CD8-positive, alpha-beta memory T cell (primary cell): ENCODE measurements around the gene DOK6. TPM values are rescaled to one million over a fixed set of nuclear protein-coding genes. Genes with fewer than 3 reads are reported as not detected.

ENCODE experiments used
- CTCF ChIA-PET: fragments of 350-600 bp; sonication (Branson Sonifier 250); formaldehyde crosslinking; loops from one replicate; lab custom pipeline; 2021; ENCODE audit warnings: antibody characterized with exemption; lab: Charles Lee
- POLR2A ChIA-PET: fragments of 350-600 bp; sonication (Branson Sonifier 250); formaldehyde crosslinking; loops from one replicate; lab custom pipeline; 2021; ENCODE audit warnings: antibody characterized with exemption; lab: Charles Lee
- DNase-seq, 5 donors: peaks; one replicate each; pipeline versions ENCODE4 v3.0.0 to v3.0.0-alpha.2; 2020 to 2022; ENCODE audit warnings: mixed read lengths in 1 of 5
- H3K27ac ChIP-seq: one replicate; pipeline ENCODE4 v1.7.0; 2013; ENCODE audit warnings: low read depth, mild to moderate bottlenecking, low read length, moderate library complexity
- H3K27me3 ChIP-seq: 2 replicates; pipeline ENCODE4 v1.7.0; 2013; ENCODE audit warnings: low read length, mild to moderate bottlenecking; ENCODE audit not compliant: insufficient read depth, poor library complexity, severe bottlenecking
- H3K36me3 ChIP-seq: 2 replicates; pipeline ENCODE4 v1.7.0; 2013; ENCODE audit warnings: mild to moderate bottlenecking, low read length, moderate library complexity; ENCODE audit not compliant: insufficient read depth
- H3K4me1 ChIP-seq: 2 replicates; pipeline ENCODE4 v1.7.0; 2013; ENCODE audit warnings: mild to moderate bottlenecking, low read length, moderate library complexity; ENCODE audit not compliant: insufficient read depth
- H3K4me3 ChIP-seq: 2 replicates; pipeline ENCODE4 v1.7.0; 2013; ENCODE audit warnings: mild to moderate bottlenecking, low read length
- H3K9me3 ChIP-seq: 2 replicates; pipeline ENCODE4 v1.7.0; 2013; ENCODE audit warnings: mild to moderate bottlenecking, low read length
- H3K27ac Mint-ChIP-seq, 8 donors: one replicate each; pipeline ENCODE4 v1.8.0; 2020 to 2021; ENCODE audit warnings: mixed read lengths in 8 of 8, mild to moderate bottlenecking in 6 of 8, inconsistent platforms in 3 of 8, moderate library complexity in 3 of 8
- H3K27me3 Mint-ChIP-seq, 2 donors: one replicate each; pipeline ENCODE4 v1.8.0; 2020 to 2021; ENCODE audit warnings: mixed read lengths in 2 of 2, mild to moderate bottlenecking in 1 of 2, moderate library complexity in 1 of 2
- H3K36me3 Mint-ChIP-seq, 3 donors: one replicate each; pipeline ENCODE4 v1.8.0; 2020 to 2021; ENCODE audit warnings: mixed read lengths in 3 of 3, inconsistent platforms in 1 of 3, mild to moderate bottlenecking in 1 of 3
- H3K4me1 Mint-ChIP-seq, 3 donors: one replicate each; pipeline ENCODE4 v1.8.0; 2020 to 2021; ENCODE audit warnings: mixed read lengths in 3 of 3, inconsistent platforms in 1 of 3, mild to moderate bottlenecking in 1 of 3
- H3K4me3 Mint-ChIP-seq, 7 donors: one replicate each; pipeline ENCODE4 v1.8.0; 2020 to 2021; ENCODE audit warnings: mixed read lengths in 7 of 7, mild to moderate bottlenecking in 6 of 7, moderate library complexity in 4 of 7, inconsistent platforms in 2 of 7
- H3K9me3 Mint-ChIP-seq, 5 donors: one replicate each; pipeline ENCODE4 v1.8.0; 2020 to 2022; ENCODE audit warnings: mixed read lengths in 5 of 5, mild to moderate bottlenecking in 3 of 5, moderate library complexity in 2 of 5, inconsistent platforms in 1 of 5
- polyA plus RNA-seq: library from polyadenylated mRNA; unstranded; fragments of 300-500 nt; fragmentation: Illumina TruSeq; gene quantifications from one replicate; pipeline ENCODE4 v1.2.3, GENCODE V29; 2021
- total RNA-seq, 2 experiments: library from RNA; stranded (reverse); gene quantifications; one replicate each; pipeline ENCODE4 v1.2.3, GENCODE V29; 2021

The DOK6 gene
- total and polyA plus RNA-seq, 3 experiments from 2014 or later = 0.13 TPM; not detected in 2

GRCh38 chr18:69759046-69759445 is 358.4 kb downstream of the DOK6 start:
- H3K9me3 ChIP-seq = no peaks in the 10 kb centered on the region
- H3K4me3 ChIP-seq = no peak overlapping the region
- no peaks in the 10 kb centered on the region for H3K36me3 ChIP-seq
- peaks cover 17 to 44% (median 43%) of the 10 kb centered on the region in 3 donors for H3K4me1 Mint-ChIP-seq
- CTCF ChIA-PET = no interaction called here
- H3K36me3 Mint-ChIP-seq = peaks cover 5 to 18% (median 10%) of the 10 kb centered on the region in 3 donors
- no peak overlapping the region for H3K27ac Mint-ChIP-seq
- H3K27me3 Mint-ChIP-seq = no peaks in the 10 kb centered on the region
- peaks cover 0 to 6% (median 3%) of the 10 kb centered on the region in 5 donors for H3K9me3 Mint-ChIP-seq
- POLR2A ChIA-PET = no interaction called here
- no peak overlapping the region for H3K27ac ChIP-seq
- DNase-seq = no peak
- peaks cover 20% of the 10 kb centered on the region for H3K4me1 ChIP-seq
- no peaks in the 10 kb centered on the region for H3K27me3 ChIP-seq
- H3K4me3 Mint-ChIP-seq = no peak overlapping the region

GRCh38 chr18:69763002-69763401 is 362.3 kb downstream of the DOK6 start:
- H3K27me3 Mint-ChIP-seq = peaks cover 0 to 3% of the 10 kb centered on the region in 2 donors
- no peak for DNase-seq
- no peaks in the 10 kb centered on the region for H3K9me3 ChIP-seq
- CTCF ChIA-PET = interaction anchor here (1.0 kb wide), 1 partner anchor 37 kb away, joined by 3 read pairs; no protein-coding TSS in a partner anchor
- peaks cover 5 to 10% (median 9%) of the 10 kb centered on the region in 3 donors for H3K36me3 Mint-ChIP-seq
- no peaks in the 10 kb centered on the region for H3K36me3 ChIP-seq
- peaks cover 1 to 9% (median 8%) of the 10 kb centered on the region in 3 donors for H3K4me1 Mint-ChIP-seq
- H3K27me3 ChIP-seq = no peaks in the 10 kb centered on the region
- peaks cover 5% of the 10 kb centered on the region for H3K4me1 ChIP-seq
- no peak overlapping the region for H3K4me3 ChIP-seq
- H3K27ac Mint-ChIP-seq = no peak overlapping the region
- POLR2A ChIA-PET = no interaction called here
- no peaks in the 10 kb centered on the region for H3K9me3 Mint-ChIP-seq
- no peak overlapping the region for H3K27ac ChIP-seq
- no peak overlapping the region for H3K4me3 Mint-ChIP-seq

- Histone ChIP-seq H3K4me3 (no peak overlapping the region), H3K27ac (no peak overlapping the region), H3K9me3 (no peaks in the 10 kb centered on the region), H3K36me3 (no peaks in the 10 kb centered on the region), H3K27me3 (no peaks in the 10 kb centered on the region), H3K4me1 (peaks cover under 1% of the 10 kb centered on the region)
- no peak overlapping the region for H3K27ac Mint-ChIP-seq
- peaks cover 5 to 9% (median 9%) of the 10 kb centered on the region in 3 donors for H3K36me3 Mint-ChIP-seq
- peaks cover 0 to 3% of the 10 kb centered on the region in 2 donors for H3K27me3 Mint-ChIP-seq
- no peak overlapping the region for H3K4me3 Mint-ChIP-seq
- no peak for DNase-seq
- peaks cover 0 to under 1% (median 0%) of the 10 kb centered on the region in 3 donors for H3K4me1 Mint-ChIP-seq
- H3K9me3 Mint-ChIP-seq = no peaks in the 10 kb centered on the region
- ChIA-PET POLR2A (no interaction called here), CTCF (no interaction called here)
Measured at GRCh38 chr18:69763821-69764220, 363.1 kb downstream of the DOK6 start.

- peaks cover 0 to 10% (median 2%) of the 10 kb centered on the region in 3 donors for H3K36me3 Mint-ChIP-seq
Measured at GRCh38 chr18:69770238-69770637, 369.6 kb downstream of the DOK6 start.

GRCh38 chr18:69774831-69775230 is 374.1 kb downstream of the DOK6 start:
- Histone ChIP-seq H3K36me3 (no peaks in the 10 kb centered on the region), H3K4me1 (peaks cover 7% of the 10 kb centered on the region), H3K27me3 (no peaks in the 10 kb centered on the region), H3K9me3 (no peaks in the 10 kb centered on the region), H3K4me3 (no peak overlapping the region), H3K27ac (no peak overlapping the region)
- Mint-ChIP-seq H3K27ac (peak overlapping the region in 1 of 8 donors; percentile 30), H3K9me3 (peaks cover 0 to 2% (median 0%) of the 10 kb centered on the region in 5 donors), H3K4me1 (peaks cover 12 to 30% (median 16%) of the 10 kb centered on the region in 3 donors), H3K36me3 (peaks cover 0 to 9% (median 2%) of the 10 kb centered on the region in 3 donors), H3K4me3 (no peak overlapping the region), H3K27me3 (no peaks in the 10 kb centered on the region)
- DNase-seq = no peak
- ChIA-PET POLR2A (no interaction called here), CTCF (no interaction called here)

More at GRCh38 chr18:69770238-69770637, 369.6 kb downstream of the DOK6 start:
- Mint-ChIP-seq H3K4me1 (peaks cover 16 to 35% (median 18%) of the 10 kb centered on the region in 3 donors), H3K27me3 (peaks cover 0 to 3% of the 10 kb centered on the region in 2 donors), H3K9me3 (peaks cover 0 to 2% (median 0%) of the 10 kb centered on the region in 5 donors), H3K4me3 (no peak overlapping the region), H3K27ac (no peak overlapping the region)
- no peak for DNase-seq
- peaks cover 7% of the 10 kb centered on the region for H3K4me1 ChIP-seq
- CTCF ChIA-PET = no interaction called here
- no peak overlapping the region for H3K4me3 ChIP-seq
- POLR2A ChIA-PET = no interaction called here
- no peaks in the 10 kb centered on the region for H3K27me3 ChIP-seq
- H3K27ac ChIP-seq = no peak overlapping the region
- no peaks in the 10 kb centered on the region for H3K9me3 ChIP-seq
- no peaks in the 10 kb centered on the region for H3K36me3 ChIP-seq

GRCh38 chr18:69777248-69777647 is 376.6 kb downstream of the DOK6 start:
- Mint-ChIP-seq H3K4me3 (no peak overlapping the region), H3K27ac (no peak overlapping the region), H3K27me3 (no peaks in the 10 kb centered on the region), H3K4me1 (peaks cover 10 to 19% (median 11%) of the 10 kb centered on the region in 3 donors), H3K36me3 (peaks cover 0 to 9% (median 4%) of the 10 kb centered on the region in 3 donors), H3K9me3 (peaks cover 0 to 2% (median 0%) of the 10 kb centered on the region in 5 donors)
- H3K27me3 ChIP-seq = no peaks in the 10 kb centered on the region
- ChIA-PET CTCF (no interaction called here), POLR2A (no interaction called here)
- no peaks in the 10 kb centered on the region for H3K36me3 ChIP-seq
- DNase-seq = no peak
- H3K27ac ChIP-seq = no peak overlapping the region
- H3K9me3 ChIP-seq = no peaks in the 10 kb centered on the region
- peaks cover 7% of the 10 kb centered on the region for H3K4me1 ChIP-seq
- no peak overlapping the region for H3K4me3 ChIP-seq

- H3K4me1 Mint-ChIP-seq = peaks cover 10 to 14% (median 11%) of the 10 kb centered on the region in 3 donors
- POLR2A ChIA-PET = no interaction called here
Measured at GRCh38 chr18:69778680-69779079, 378.0 kb downstream of the DOK6 start.

GRCh38 chr18:69780851-69781250 is 380.2 kb downstream of the DOK6 start:
- Histone ChIP-seq H3K4me3 (no peak overlapping the region), H3K27ac (no peak overlapping the region), H3K4me1 (no peaks in the 10 kb centered on the region), H3K36me3 (no peaks in the 10 kb centered on the region), H3K9me3 (no peaks in the 10 kb centered on the region), H3K27me3 (no peaks in the 10 kb centered on the region)
- H3K27me3 Mint-ChIP-seq = no peaks in the 10 kb centered on the region
- H3K9me3 Mint-ChIP-seq = no peaks in the 10 kb centered on the region
- POLR2A ChIA-PET = no interaction called here
- H3K4me3 Mint-ChIP-seq = no peak overlapping the region
- peaks cover 0 to 8% (median 2%) of the 10 kb centered on the region in 3 donors for H3K36me3 Mint-ChIP-seq
- no peaks in the 10 kb centered on the region for H3K4me1 Mint-ChIP-seq
- CTCF ChIA-PET = no interaction called here
- no peak overlapping the region for H3K27ac Mint-ChIP-seq
- DNase-seq = no peak

More at GRCh38 chr18:69778680-69779079, 378.0 kb downstream of the DOK6 start:
- Mint-ChIP-seq H3K36me3 (peaks cover 0 to 10% (median 2%) of the 10 kb centered on the region in 3 donors), H3K9me3 (peaks cover 0 to 2% (median 0%) of the 10 kb centered on the region in 5 donors), H3K4me3 (no peak overlapping the region), H3K27me3 (no peaks in the 10 kb centered on the region), H3K27ac (no peak overlapping the region)
- Histone ChIP-seq H3K36me3 (no peaks in the 10 kb centered on the region), H3K4me1 (peaks cover 7% of the 10 kb centered on the region), H3K4me3 (no peak overlapping the region), H3K27ac (no peak overlapping the region), H3K27me3 (no peaks in the 10 kb centered on the region), H3K9me3 (no peaks in the 10 kb centered on the region)
- no peak for DNase-seq
- CTCF ChIA-PET = no interaction called here
